DMS114 treated with DMSO at 0.1 percent for 48 hours (cell line): ENCODE measurements around the gene TMEM134.
"Not testable (repeated sequence)": the region's sequence is repeated elsewhere in the genome, so short reads cannot be mapped to it uniquely, and the experiment has no call there.

ENCODE experiments used
- DNase-seq: peaks from one replicate; lab custom pipeline; 2025; ENCODE audit not compliant: unreplicated experiment; lab: John Stamatoyannopoulos, UW

The TMEM134 gene

DNA sequence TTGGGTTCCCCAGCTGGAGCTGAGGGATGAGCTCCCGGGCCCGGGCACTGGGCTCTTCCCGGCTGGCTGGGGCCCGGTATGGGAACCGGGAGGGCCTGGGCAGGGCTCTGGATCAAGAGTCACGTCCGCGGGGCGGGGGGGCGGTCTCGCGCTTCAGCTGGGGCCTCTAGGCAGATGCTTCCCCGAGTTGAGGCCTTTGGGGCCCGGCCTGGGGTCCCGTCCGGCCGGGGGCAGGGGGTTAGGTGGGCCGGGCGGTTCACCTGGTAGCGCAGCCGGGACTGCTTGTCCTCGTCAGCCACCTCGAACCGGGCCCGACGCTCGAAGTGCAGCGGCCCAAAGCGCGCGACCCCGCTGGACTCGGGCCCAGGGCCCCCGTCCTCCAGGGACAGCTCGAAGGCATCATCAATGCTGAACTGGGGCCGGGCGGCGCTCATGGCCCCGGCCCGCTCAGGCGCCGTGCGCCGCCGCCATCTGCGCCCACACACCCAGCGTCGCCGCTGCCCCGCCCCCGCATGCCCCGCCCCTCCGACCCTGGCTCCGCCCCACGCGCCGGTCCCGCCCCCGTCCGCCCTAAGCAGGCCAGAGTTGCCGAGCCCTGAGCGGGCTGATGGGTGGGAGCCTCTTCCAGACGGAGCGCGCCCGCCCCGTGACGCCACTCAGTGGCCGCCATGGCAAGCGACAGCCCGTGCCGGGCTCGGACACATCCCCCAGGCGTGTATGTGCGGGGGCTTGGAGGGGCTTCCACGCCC is at the start of gene TMEM134:
TMEM134 (minus strand) TSS at position 493 of the 749 bp plus-strand sequence; CDS start at position 434, 59 bp downstream.
- DNase-seq, result peak; percentile 89

DNA sequence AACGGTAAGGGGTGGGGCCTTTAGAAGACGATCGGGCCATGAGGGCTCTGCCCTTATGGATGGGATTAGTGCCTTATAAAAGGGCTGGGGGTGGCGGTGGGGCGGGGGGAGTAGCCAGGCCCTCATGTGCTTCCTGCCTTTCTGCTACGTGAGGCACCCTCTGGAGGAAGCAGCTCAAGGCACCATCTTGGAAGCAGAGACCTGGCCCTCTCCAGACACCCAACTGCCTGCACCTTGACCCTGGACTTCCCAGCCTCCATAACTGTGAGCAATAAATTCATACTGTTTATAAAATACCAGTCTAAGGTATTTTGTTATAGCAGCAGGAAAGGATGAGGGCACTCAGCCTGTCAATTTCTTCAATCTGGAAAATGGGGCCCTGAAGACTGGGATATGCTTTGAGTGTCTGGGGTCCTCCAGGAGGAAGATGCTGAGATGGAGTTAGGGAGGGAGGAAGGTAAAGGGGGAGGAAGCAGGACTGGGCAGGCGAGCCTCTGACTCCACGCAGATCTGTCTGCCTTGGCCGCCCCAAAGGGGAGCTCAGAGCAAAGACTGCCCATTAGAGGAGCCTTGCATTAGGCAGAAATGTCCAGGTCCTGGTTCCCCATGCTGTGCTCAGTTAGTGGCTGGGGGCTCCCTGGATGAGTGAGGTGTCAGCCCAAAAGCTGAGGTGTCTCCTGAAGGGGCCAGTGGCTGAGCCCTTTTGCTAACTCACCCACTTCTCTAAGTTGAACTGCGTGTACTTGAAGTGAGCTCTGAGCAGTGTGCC is 48.9 kb upstream of the TMEM134 start:
- no peak for DNase-seq

DNA sequence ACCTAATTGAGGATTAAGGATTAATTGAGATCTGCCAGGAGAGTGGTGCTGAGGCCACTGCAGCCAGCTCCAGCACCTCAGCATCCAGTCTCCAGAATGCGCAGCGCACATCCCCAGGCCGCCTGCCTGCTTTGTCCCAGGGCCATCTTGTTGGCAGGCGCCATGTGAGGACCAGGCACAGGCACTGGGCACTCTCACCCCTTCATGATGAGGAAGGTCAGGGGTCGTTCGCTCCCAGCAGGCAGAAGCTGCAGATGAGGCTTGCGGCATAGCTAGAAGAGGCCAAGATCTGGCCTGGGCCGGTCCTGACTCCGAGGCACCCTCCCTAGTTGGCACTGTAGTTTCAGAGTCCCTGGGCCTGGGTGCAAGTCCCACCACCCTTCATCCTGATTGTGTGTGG is 47.8 kb upstream of the TMEM134 start:
- no peak for DNase-seq

GRCh38 chr11:67514116-67514515 is 45.1 kb upstream of the TMEM134 start:
- no peak for DNase-seq

GRCh38 chr11:67511558-67511957 is 42.5 kb upstream of the TMEM134 start:
- not testable (repeated sequence) for DNase-seq

GRCh38 chr11:67510023-67510345 is 40.9 kb upstream of the TMEM134 start:
- DNase-seq, result no peak

DNA sequence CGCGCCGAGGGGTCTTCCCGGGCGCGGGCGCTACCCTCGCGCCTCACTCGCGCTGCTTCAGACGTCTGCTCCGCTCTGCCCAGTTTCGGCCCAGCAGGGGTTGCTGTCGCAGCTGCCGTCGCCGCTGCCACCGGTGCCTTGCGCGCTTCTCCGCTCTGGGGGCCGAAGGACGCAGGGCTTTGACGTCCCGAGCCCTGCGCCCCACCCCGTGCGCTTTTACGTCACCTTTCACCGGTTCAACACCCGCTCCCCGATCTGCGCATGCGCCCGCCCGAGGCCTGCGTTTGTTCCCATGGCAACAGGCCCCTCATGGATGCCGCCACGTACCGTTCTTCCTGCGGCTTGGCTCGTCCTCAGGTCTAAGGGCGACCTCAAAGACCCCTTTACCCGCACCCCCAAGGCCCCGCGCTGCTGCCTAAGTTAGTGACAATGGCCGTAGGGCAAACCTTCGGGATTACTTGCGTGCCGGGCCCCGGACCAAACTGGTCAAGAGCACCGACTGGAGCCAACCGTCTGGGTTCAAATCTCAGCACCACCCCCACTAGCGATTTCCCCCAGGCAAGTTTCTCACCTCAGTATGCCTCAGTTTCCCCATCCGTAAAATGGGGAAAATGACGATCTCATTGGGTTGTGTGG is 39.6 kb upstream of the TMEM134 start:
- peak; percentile 97 for DNase-seq

GRCh38 chr11:67507864-67508485 is 38.9 kb upstream of the TMEM134 start, which contains the start of gene CDK2AP2:
TSS of gene CDK2AP2 (minus strand) at chr11:67508162. CDS start at chr11:67508082, 80 bp downstream.
- peak; percentile 99 for DNase-seq

- DNase-seq, result no peak
These were observed 38.3 kb upstream of the TMEM134 start for GRCh38 chr11:67507242-67507863.

DNA sequence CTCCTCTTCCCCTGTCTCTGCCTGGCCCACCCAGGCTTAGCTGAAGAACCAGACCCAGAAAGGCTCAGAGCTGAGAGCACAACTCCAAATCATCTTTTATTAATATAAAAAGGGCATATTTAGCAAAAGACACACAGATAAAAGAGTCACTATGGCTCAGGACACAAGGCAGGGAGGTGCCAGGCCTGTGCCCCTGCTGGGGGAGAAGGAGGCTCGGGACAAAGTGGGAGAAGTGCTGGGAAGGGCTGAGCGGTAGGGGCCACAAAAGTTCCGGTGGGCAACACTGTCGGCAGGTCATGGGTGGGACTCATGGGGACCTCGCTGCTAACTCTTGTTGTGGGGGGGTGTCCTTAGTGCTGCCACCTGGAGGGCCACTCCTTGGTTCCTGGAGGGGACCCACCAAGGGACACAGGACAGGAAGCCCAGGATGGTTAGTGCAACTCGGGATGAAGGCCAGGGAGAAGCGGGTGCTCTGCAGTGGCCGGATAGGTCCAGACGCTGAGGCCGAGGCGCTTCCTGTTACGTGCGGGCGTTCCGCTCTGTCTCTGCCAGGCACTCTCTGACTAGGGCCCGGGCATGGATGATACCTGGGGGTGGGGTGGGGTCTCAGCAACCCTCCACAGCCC is 37.5 kb upstream of the TMEM134 start:
- no peak for DNase-seq

DNA sequence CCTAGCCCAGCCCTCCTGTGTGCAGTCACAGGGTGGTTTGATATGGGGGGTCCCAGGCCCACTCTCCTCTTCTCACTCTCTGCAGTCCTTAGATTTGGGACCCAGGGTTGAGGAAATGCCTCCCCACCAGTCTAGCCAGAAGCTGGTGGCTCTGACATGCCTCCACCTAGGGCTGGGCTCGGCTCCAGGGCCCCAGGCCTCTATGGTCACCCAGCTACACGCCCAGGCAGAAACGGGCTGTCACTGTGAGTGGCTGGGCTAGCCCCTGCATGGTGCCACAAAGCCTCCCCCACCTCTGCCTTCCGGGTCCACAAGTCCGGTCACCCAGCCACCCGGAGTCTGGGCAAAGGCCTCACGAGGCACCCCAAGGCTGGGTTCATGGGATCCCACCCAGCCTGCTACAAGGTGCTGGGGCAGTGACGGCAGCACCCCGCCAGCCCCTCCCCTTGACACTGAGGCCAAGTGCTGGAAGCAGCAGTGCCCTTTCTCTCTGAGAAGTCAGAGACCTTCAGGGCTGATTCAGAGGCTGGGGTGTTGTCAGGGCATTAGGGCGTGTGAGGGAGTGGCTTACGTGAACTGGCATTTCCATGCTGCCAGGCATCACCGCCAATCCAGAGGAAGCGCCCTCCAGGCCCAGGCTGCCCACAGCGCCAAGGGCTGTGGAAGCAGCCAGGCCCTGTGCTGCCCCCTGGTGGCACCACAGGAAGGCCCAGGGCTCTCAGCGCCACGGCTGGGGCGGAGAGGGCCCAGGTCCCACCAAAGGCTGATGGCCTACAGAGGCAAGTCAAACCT is 36.8 kb upstream of the TMEM134 start:
- peak; percentile 83 for DNase-seq

- DNase-seq, result peak; percentile 49
These were observed 36.0 kb upstream of the TMEM134 start, which contains the start of gene PITPNM1 for GRCh38 chr11:67504950-67505581. TSS of gene PITPNM1 (minus strand) at chr11:67505363. CDS start at chr11:67504180, 1,183 bp downstream.

DNA sequence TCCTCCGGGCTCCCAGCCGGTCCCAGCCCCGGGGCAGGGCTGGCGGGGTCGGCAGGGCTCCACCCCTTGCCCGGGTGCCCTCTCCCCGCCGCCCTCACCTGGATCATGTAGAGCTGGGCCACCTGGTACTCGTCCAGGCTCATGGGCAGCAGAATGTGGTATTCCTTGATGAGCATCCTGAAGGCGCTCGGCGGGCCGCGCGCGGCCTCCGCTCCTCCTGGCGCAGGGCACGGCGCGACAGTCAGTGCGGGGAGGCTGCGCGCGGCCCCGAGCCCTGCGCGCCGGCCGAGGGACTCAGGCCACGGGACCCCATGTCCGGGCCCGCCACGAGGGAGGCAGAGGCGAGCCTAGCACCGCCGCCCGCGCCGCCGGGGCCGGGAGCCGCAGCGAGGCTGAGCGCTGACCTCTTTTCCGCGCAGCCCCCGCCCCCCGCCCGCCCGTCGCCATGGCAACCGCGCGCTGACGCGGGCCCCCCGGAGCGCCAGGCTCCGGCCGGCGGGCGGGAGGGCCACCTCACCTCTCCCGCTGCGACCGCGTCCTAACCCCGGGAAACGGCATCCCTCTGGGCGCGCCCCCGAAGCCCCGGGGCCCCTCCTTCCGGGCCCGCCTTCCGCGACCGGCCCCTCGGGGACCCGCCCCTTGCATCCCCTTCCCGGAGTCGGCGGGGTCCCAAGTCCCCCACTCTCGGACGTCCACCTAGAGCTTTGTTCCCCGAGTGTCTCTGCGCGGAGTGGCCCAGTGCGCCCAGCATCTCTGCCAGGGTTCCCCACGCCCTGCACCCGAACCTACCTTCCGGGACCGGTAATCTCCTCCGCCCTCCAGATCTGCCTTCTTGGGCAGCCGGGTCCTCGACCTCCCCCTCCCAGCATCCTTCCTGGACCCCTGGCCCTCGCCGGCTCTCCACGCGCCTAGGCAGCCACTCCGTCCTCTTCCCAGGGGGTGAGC is 35.2 kb upstream of the TMEM134 start:
- DNase-seq, result no peak

DNA sequence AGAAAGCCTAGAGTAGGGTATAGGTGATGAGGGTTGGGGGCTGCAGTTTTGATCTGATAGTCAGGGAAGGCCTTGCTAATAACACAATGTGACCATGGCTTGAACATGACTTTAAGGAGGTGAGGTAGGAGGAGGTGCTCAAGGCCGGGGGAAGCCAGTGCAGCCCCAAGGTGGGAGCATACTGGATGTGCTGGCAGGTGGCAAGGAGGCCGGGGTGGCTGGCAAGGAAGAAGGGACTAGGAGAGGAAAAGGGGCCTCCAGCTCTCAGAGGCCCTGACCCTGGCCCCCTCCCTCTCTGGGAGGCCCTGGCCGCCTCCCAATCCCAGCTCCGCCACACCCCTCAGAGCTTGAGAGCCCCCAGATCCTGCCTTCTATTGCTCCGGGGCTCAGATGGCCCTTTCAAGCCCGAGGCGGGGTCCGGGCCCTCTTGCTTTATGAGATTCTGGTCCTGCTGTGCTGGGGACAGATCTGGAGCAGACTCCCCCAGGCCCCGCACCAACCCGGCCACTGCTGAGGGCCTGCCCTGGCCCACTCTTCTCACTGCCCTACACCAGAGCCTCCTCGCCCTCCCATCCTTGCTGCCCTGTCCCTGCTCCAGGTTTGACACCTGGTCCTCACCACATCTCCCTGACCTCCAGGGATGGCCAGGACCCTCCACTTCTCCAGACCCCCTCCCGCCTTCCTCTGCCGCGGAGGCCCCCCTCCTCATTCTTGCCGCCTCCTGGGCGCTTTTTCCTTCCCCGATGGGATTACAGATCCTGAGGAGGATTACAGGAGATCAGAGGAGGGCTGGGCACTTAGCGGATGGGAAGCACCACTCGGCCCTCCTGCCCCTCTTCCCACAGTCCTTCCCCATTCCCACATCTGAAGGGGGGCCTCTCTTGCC is 34.3 kb upstream of the TMEM134 start:
- no peak for DNase-seq

DNA sequence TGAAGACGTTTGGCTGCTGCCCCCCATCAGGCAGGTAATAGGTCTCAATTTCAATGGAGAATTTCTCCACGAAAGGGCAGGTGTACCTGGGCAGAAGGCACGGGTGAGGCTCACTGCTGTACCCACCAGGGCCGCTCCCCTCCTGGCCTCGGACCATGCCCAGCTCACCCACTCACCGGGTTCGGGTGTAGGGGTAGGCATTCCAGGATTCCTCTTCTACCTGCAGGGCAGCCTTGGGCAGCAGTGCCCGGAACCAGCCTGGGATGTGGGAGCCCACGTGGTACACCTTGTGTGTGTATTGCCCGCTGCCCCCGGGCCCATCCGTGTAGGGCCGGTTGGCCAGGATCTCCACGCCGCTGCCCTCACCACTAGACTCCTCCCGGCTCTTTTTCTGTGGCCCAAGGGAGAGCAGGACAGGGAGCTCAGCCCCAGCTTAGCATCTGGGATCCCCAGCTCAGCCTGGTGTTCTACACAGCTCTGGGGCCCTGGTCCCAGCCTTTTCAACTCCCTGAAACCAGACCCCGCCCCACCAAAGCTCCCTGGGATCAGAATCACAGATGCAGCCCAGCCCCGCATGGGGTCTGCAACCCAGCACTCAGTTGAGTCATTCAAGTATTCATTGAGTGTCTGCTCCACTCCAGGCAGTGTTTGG is 33.4 kb upstream of the TMEM134 start:
- DNase-seq, result no peak

GRCh38 chr11:67501854-67502253 is 32.8 kb upstream of the TMEM134 start:
- DNase-seq, result no peak
